SK-N-SH treated with all-trans-retinoic acid at 6 μM for 48 hours (cell line): Measurements from ENCODE around the gene PRKRIP1.

Source experiments
- ARNTL ChIP-seq: fragments of 450-650 bp; formaldehyde crosslinking; IDR thresholded peaks from 2 replicates; pipeline ENCODE4 v1.5.0; 2020; ENCODE audit warnings: low read depth, mild to moderate bottlenecking, moderate library complexity, borderline replicate concordance
- BACH2 ChIP-seq: fragments of 250-450 bp; sonication (Bioruptor Pico); IDR thresholded peaks from 2 replicates; pipeline ENCODE4 v1.9.0; 2021; ENCODE audit warnings: mild to moderate bottlenecking, borderline replicate concordance
- CREB5 ChIP-seq: fragments of 250-450 bp; sonication (Bioruptor Pico); IDR thresholded peaks from 2 replicates; pipeline ENCODE4 v1.5.1; 2020; ENCODE audit warnings: low read depth, mild to moderate bottlenecking, moderate library complexity
- ESRRG ChIP-seq: fragments of 250-450 bp; sonication (Bioruptor Pico); IDR thresholded peaks from 2 replicates; pipeline ENCODE4 v1.6.1; 2021; ENCODE audit warnings: mild to moderate bottlenecking
- GLIS3 ChIP-seq: fragments of 250-450 bp; sonication (Bioruptor Pico); IDR thresholded peaks from 2 replicates; pipeline ENCODE4 v1.5.0; 2020; ENCODE audit warnings: mild to moderate bottlenecking, moderate library complexity
- PATZ1 ChIP-seq: fragments of 250-450 bp; sonication (Bioruptor Pico); IDR thresholded peaks from 2 replicates; pipeline ENCODE4 v1.8.0; 2020; ENCODE audit warnings: mild to moderate bottlenecking, moderate library complexity, borderline replicate concordance
- SNAI2 ChIP-seq: fragments of 250-450 bp; sonication (Bioruptor Pico); IDR thresholded peaks from 2 replicates; pipeline ENCODE4 v1.5.0; 2020; ENCODE audit warnings: mild to moderate bottlenecking, moderate library complexity

- no peak for TF ChIP-seq BACH2
- no peak for TF ChIP-seq PATZ1 (CRISPR knock-in tag)
- no peak for TF ChIP-seq SNAI2 (CRISPR knock-in tag)
- TF ChIP-seq GLIS3 (CRISPR knock-in tag) = no peak
- TF ChIP-seq CREB5 (CRISPR knock-in tag) = no peak
- TF ChIP-seq ESRRG = no peak
- no peak for TF ChIP-seq ARNTL (CRISPR knock-in tag)
These were observed 19.6 kb downstream of the PRKRIP1 start for GRCh38 chr7:102415685-102416225.
